Mucosa of descending colon (tissue), 3 donors: ENCODE measurements around the gene CHST11. TPM values are rescaled to one million over a fixed set of nuclear protein-coding genes. Genes with fewer than 3 reads are reported as not detected.

ENCODE experiments used
- ATAC-seq: fragments of 200-7000 bp; cut with Tn5 transposase; one replicate; pipeline ENCODE4 v1.9.1; 2020; ENCODE audit warnings: mild to moderate bottlenecking, moderate library complexity
- DNase-seq, 3 donors: peaks; one replicate each; pipeline ENCODE4 v3.0.0-alpha.2; 2020
- H3K36me3 ChIP-seq: fragments of 200-600 bp; one replicate; pipeline ENCODE4 v1.8.0; 2021; ENCODE audit warnings: low read depth, mild to moderate bottlenecking
- H3K4me1 ChIP-seq: fragments of 200-600 bp; one replicate; pipeline ENCODE4 v1.8.0; 2021; ENCODE audit warnings: low read depth, mild to moderate bottlenecking
- H3K4me3 ChIP-seq: fragments of 200-600 bp; one replicate; pipeline ENCODE4 v1.8.0; 2021; ENCODE audit warnings: mild to moderate bottlenecking
- H3K9me3 ChIP-seq: fragments of 200-600 bp; one replicate; pipeline ENCODE4 v1.8.0; 2021; ENCODE audit warnings: mild to moderate bottlenecking
- intact Hi-C, 2 donors: fragments of 100-400 bp; cut with DNase I in 1 of 2; cut with micrococcal nuclease in 1 of 2; formaldehyde crosslinking; loops; one replicate each; pipeline versions ENCODE4 v1.11.0 to v1.11.1; 2022; cut with DNase I, micrococcal nuclease
- total RNA-seq, 3 donors: library from RNA; stranded (reverse); fragmentation: NEBNext Ultra II Directional in 2 of 3; extraction: Animal tissue kit (Norgen Biotek cat#: 25700) in 2 of 3; gene quantifications; one replicate each; pipeline versions ENCODE4 v1.2.1 to v1.2.4, GENCODE V29; 2021 to 2023
- TF ChIP-seq, protein P1 (sequence below): fragments of 200-600 bp; IDR thresholded peaks from one replicate; pipeline ENCODE4 v1.8.0; 2022; ENCODE audit warnings: antibody characterized with exemption, mild to moderate bottlenecking
- donor health status: DM: no; HTN: no; CAD: no; lungs with moderate emphysema.
- donor health status: DM: no; HTN: no; CAD: no.
- donor health status: DM: no; HTN: yes; CAD: no.

Gene CHST11
- total RNA-seq, 3 donors from 2014 or later = 3.3 to 15.2 (median 6.6) TPM

- H3K9me3 ChIP-seq = no peaks in the 10 kb centered on the region
- peak overlapping the region; percentile 43 for H3K4me3 ChIP-seq
- H3K36me3 ChIP-seq = no peaks in the 10 kb centered on the region
- intact Hi-C loops = loop anchor here in 1 of 2 donors (5.0 kb wide), 1 partner anchor 125 kb away; no protein-coding TSS in a partner anchor
- peak; percentile 62 to 75 (median 67) for DNase-seq
- peaks cover 6% of the 10 kb centered on the region for H3K4me1 ChIP-seq
- ATAC-seq = peak; percentile 56
- TF ChIP-seq, protein P1, sequence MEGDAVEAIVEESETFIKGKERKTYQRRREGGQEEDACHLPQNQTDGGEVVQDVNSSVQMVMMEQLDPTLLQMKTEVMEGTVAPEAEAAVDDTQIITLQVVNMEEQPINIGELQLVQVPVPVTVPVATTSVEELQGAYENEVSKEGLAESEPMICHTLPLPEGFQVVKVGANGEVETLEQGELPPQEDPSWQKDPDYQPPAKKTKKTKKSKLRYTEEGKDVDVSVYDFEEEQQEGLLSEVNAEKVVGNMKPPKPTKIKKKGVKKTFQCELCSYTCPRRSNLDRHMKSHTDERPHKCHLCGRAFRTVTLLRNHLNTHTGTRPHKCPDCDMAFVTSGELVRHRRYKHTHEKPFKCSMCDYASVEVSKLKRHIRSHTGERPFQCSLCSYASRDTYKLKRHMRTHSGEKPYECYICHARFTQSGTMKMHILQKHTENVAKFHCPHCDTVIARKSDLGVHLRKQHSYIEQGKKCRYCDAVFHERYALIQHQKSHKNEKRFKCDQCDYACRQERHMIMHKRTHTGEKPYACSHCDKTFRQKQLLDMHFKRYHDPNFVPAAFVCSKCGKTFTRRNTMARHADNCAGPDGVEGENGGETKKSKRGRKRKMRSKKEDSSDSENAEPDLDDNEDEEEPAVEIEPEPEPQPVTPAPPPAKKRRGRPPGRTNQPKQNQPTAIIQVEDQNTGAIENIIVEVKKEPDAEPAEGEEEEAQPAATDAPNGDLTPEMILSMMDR = no peak
Measured at GRCh38 chr12:104456950-104457745, 400 bp downstream of the CHST11 start.

GRCh38 chr12:104457746-104458693 lies 1.3 kb downstream of the CHST11 start:
- DNase-seq = peak; percentile 21 to 68 (median 43)
- intact Hi-C loops = loop anchor here in 1 of 2 donors (5.0 kb wide), 1 partner anchor 124 kb away; no protein-coding TSS in a partner anchor
- Histone ChIP-seq H3K4me1 (peaks cover 6% of the 10 kb centered on the region), H3K4me3 (peak overlapping the region; percentile 43), H3K36me3 (no peaks in the 10 kb centered on the region), H3K9me3 (no peaks in the 10 kb centered on the region)
- peak; percentile 48 for ATAC-seq
- TF ChIP-seq, protein P1 = no peak

- H3K36me3 ChIP-seq = no peaks in the 10 kb centered on the region
- TF ChIP-seq, protein P1 = no peak
- no peaks in the 10 kb centered on the region for H3K9me3 ChIP-seq
- H3K4me3 ChIP-seq = peak overlapping the region; percentile 43
- intact Hi-C loops = loop anchor here in 1 of 2 donors (5.0 kb wide), 1 partner anchor 123 kb away; no protein-coding TSS in a partner anchor
- H3K4me1 ChIP-seq = peaks cover 6% of the 10 kb centered on the region
- ATAC-seq = peak; percentile 11
- DNase-seq = peak; percentile 22 to 62 (median 38)
Measured at GRCh38 chr12:104458694-104459367, 2.1 kb downstream of the CHST11 start.

- ATAC-seq (no peak), DNase-seq (no peak)
- Histone ChIP-seq H3K4me3 (no peak overlapping the region), H3K9me3 (no peaks in the 10 kb centered on the region), H3K36me3 (no peaks in the 10 kb centered on the region), H3K4me1 (peaks cover 6% of the 10 kb centered on the region)
- intact Hi-C loops = loop anchor here in 1 of 2 donors (5.0 kb wide), 1 partner anchor 123 kb away; no protein-coding TSS in a partner anchor
- TF ChIP-seq, protein P1 = no peak
Measured at GRCh38 chr12:104459368-104459909, 2.7 kb downstream of the CHST11 start.
